Nephron progenitor cell (in vitro differentiated cells): ENCODE data around the gene SELENON.

Experiments
- DNase-seq: peaks from one replicate; pipeline ENCODE4 v3.0.0; 2021
- H3K27ac Mint-ChIP-seq: 2 replicates; pipeline ENCODE4 v1.8.0; 2021; ENCODE audit warnings: mild to moderate bottlenecking, moderate library complexity, mixed read lengths
- H3K27me3 Mint-ChIP-seq: 2 replicates; pipeline ENCODE4 v1.8.0; 2021; ENCODE audit warnings: mild to moderate bottlenecking, low read depth, mixed read lengths; ENCODE audit not compliant: poor library complexity
- H3K36me3 Mint-ChIP-seq: 2 replicates; pipeline ENCODE4 v1.8.0; 2021; ENCODE audit warnings: low read depth, mixed read lengths
- H3K4me1 Mint-ChIP-seq: 2 replicates; pipeline ENCODE4 v1.8.0; 2021; ENCODE audit warnings: mixed read lengths
- H3K4me3 Mint-ChIP-seq: 2 replicates; pipeline ENCODE4 v1.8.0; 2021; ENCODE audit warnings: mild to moderate bottlenecking, moderate library complexity, mixed read lengths
- H3K9me3 Mint-ChIP-seq: 2 replicates; pipeline ENCODE4 v1.8.0; 2021; ENCODE audit warnings: mild to moderate bottlenecking, moderate library complexity, mixed read lengths
- CTCF ChIP-seq: fragments of 200-600 bp; sonication (generic); IDR thresholded peaks from 2 replicates; pipeline ENCODE4 v1.5.0; 2021; ENCODE audit warnings: antibody characterized with exemption

The SELENON gene

GRCh38 chr1:25867210-25867991 lies 67.4 kb downstream of the SELENON start:
- no peak for DNase-seq
- Mint-ChIP-seq H3K4me1 (peaks cover 28% of the 10 kb centered on the region), H3K4me3 (no peak overlapping the region), H3K9me3 (no peaks in the 10 kb centered on the region), H3K27ac (no peak overlapping the region), H3K36me3 (peaks cover 32% of the 10 kb centered on the region), H3K27me3 (peaks cover 3% of the 10 kb centered on the region)
- TF ChIP-seq CTCF = no peak
